SJSA1 (cell line): ENCODE results near the gene ATP5F1E. TPM values are rescaled to one million over a fixed set of nuclear protein-coding genes. Genes with fewer than 3 reads are reported as not detected.

Source experiments
- DNase-seq, 2 experiments: peaks; one replicate each; pipeline ENCODE4 v3.0.0-alpha.2; 2015 to 2020; ENCODE audit warnings: low spot score in 2 of 2, low read depth in 1 of 2
- H3K27ac ChIP-seq: fragments of 250-450 bp; sonication (Bioruptor Pico); 2 replicates; pipeline ENCODE4 v1.5.1; 2020; ENCODE audit warnings: mild to moderate bottlenecking, moderate library complexity
- H3K27me3 ChIP-seq: fragments of 250-450 bp; sonication (Bioruptor Pico); replicated peaks from 2 replicates; pipeline ENCODE4 v1.5.1; 2020; ENCODE audit warnings: mild to moderate bottlenecking, moderate library complexity
- H3K36me3 ChIP-seq: fragments of 250-450 bp; sonication (Bioruptor Pico); 2 replicates; pipeline ENCODE4 v1.5.1; 2020; ENCODE audit warnings: mild to moderate bottlenecking
- H3K4me1 ChIP-seq: fragments of 250-450 bp; sonication (Bioruptor Pico); replicated peaks from 2 replicates; pipeline ENCODE4 v1.6.1; 2021; ENCODE audit warnings: mild to moderate bottlenecking
- H3K4me3 ChIP-seq: fragments of 250-450 bp; sonication (Bioruptor Pico); 2 replicates; pipeline ENCODE4 v1.5.1; 2020; ENCODE audit warnings: mild to moderate bottlenecking
- H3K9me3 ChIP-seq: fragments of 250-450 bp; sonication (Bioruptor Pico); replicated peaks from 2 replicates; pipeline ENCODE4 v1.5.1; 2020; ENCODE audit warnings: mild to moderate bottlenecking
- total RNA-seq: library from RNA; depleted of rRNA; stranded (reverse); fragments of >200 nt; shearing (Covaris generic); gene quantifications from 2 replicates; pipeline ENCODE4 v1.2.3, GENCODE V29; 2014

Gene ATP5F1E
- total RNA-seq, 1 experiment from 2014 or later, result 47.4 TPM

DNA sequence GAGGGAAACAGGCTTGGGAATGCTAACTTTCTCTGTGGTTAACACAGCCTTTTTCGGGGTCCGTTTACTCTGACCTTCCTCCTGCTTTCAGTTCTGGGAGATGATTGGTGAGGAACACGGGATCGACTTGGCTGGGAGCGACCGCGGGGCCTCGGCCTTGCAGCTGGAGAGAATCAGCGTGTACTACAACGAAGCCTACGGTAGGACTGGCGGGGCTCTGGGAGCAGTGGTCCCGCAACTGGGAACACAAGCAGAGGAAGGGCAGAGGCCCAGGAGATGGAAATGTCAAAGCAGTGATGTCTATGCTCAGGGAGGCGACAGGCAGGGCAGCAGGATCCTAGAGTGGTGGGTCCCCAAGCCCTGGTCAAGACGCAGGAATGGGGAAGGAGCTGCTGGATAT lies 9.4 kb downstream of the ATP5F1E start:
- Histone ChIP-seq H3K27me3 (no peaks in the 10 kb centered on the region), H3K27ac (no peak overlapping the region), H3K4me3 (no peak overlapping the region), H3K4me1 (peaks cover 1% of the 10 kb centered on the region), H3K36me3 (peaks cover 60% of the 10 kb centered on the region), H3K9me3 (no peaks in the 10 kb centered on the region)
- no peak for DNase-seq

GRCh38 chr20:59020938-59021551 lies 11.1 kb downstream of the ATP5F1E start:
- Histone ChIP-seq H3K9me3 (no peaks in the 10 kb centered on the region), H3K4me1 (peaks cover 13% of the 10 kb centered on the region), H3K27ac (no peak overlapping the region), H3K4me3 (no peak overlapping the region), H3K27me3 (no peaks in the 10 kb centered on the region), H3K36me3 (peaks cover 43% of the 10 kb centered on the region)
- no peak for DNase-seq

DNA sequence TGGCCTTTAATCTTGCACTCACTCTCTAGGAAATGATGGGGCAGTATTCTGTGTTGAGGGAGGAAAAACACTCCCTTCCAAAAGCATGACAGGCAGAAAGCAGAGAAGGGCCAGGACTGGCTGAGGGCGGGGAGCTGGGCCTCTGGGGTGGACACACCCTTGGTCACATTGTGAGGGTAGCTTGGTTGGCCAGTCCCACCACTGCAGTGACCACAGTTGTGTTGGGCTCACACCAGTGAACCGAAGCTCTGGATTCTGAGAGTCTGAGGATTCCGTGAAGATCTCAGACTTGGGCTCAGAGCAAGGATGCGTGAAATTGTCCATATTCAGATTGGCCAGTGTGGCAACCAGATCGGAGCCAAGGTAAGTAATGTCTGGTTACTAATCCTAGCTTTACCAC lies 12.9 kb downstream of the ATP5F1E start, which contains the start of gene TUBB1:
Gene TUBB1, plus strand, starts transcription at position 213 of the 400 bp plus-strand sequence. Its CDS starts 94 bp downstream, at position 307.
- no peaks in the 10 kb centered on the region for H3K9me3 ChIP-seq

DNA sequence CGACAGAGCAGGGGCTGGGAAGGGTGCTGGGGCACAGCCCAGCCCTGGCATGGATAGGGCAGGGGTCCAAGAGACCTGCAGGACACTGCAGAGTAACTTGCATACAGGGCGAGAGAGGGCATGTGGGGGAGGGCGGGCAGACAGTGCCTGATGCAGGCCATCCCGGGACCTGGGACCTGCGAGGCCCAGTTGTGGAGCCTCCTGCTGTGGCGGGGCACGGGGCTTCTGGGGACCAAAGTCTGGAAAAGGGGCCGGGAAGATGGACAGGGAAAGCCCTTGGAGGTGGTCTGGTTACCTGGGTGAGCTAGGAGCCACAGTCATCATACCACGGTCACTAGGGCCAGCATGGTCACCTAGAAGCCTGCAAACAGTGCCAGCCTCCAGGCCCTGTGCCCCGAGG lies 13.3 kb downstream of the ATP5F1E start:
- Histone ChIP-seq H3K9me3 (no peaks in the 10 kb centered on the region), H3K4me1 (peaks cover 26% of the 10 kb centered on the region), H3K36me3 (peaks cover 21% of the 10 kb centered on the region), H3K27ac (no peak overlapping the region), H3K4me3 (no peak overlapping the region), H3K27me3 (no peaks in the 10 kb centered on the region)
- DNase-seq, result no peak

More for the DNA sequence above, 12.9 kb downstream of the ATP5F1E start, which contains the start of gene TUBB1:
- DNase-seq, result no peak
- H3K4me3 ChIP-seq, result no peak within 1 kb of the TSS
- H3K4me1 ChIP-seq, result peaks cover 22% of the 10 kb centered on the region
- no peaks in the 10 kb centered on the region for H3K27me3 ChIP-seq
- H3K36me3 ChIP-seq, result peaks cover 25% of the 10 kb centered on the region
- no peak within 1 kb of the TSS for H3K27ac ChIP-seq

- DNase-seq, result no peak
These were observed 14.5 kb downstream of the ATP5F1E start for GRCh38 chr20:59017493-59018231.

GRCh38 chr20:59016795-59017492 lies 15.2 kb downstream of the ATP5F1E start:
- H3K27me3 ChIP-seq, result no peaks in the 10 kb centered on the region

More at GRCh38 chr20:59017493-59018231, 14.5 kb downstream of the ATP5F1E start:
- Histone ChIP-seq H3K27ac (no peak overlapping the region), H3K4me3 (no peak overlapping the region), H3K4me1 (peaks cover 35% of the 10 kb centered on the region), H3K36me3 (peaks cover 9% of the 10 kb centered on the region), H3K27me3 (no peaks in the 10 kb centered on the region), H3K9me3 (no peaks in the 10 kb centered on the region)

DNA sequence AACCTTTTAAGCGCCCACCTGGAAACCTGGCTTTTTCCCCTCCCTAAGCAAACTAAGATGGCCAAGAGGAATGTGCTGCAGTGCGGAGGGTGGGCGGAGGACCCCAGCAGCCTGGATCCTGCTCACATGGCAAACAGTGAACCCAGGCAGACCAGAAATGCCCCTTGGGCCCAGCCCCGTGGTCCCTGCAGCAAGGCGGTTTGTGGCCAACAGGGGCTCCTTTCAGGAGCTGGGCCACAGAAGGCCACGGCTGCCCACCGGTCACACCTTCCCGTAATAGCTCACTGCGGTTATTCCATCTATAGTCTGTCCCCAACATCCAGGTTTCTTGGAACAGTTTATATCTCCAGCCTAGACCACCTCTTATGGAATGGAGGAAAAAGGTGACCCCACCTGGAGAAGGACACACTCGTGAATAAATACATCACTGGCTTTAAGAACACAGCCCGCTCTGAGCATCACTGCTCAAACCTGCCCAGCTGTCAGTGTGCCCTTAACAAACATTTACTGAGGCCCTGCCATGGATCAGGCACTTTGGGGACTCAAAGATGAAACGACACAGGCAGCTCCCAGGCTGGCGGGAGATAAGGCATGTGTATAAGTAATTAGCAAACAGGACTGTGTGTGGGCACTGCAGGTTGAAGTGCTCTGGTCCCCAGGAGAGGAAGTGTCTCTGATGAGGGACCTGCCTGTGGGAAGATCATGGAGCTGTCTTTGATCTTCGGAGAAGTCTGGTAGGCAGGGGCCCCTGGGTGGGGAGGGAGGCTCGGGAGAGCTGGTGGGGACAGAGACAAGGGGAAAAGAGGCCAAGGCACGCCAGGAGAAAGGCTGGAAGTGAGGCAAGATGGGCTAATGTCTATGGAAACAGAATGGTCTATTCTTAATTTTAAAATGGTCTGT lies 16.1 kb downstream of the ATP5F1E start:
- Histone ChIP-seq H3K4me3 (no peak overlapping the region), H3K27ac (no peak overlapping the region), H3K36me3 (peaks cover 2% of the 10 kb centered on the region; the same call in 1 of the 2 replicates), H3K9me3 (no peaks in the 10 kb centered on the region), H3K27me3 (no peaks in the 10 kb centered on the region), H3K4me1 (peaks cover 50% of the 10 kb centered on the region)
- DNase-seq, result no peak

More at GRCh38 chr20:59016795-59017492, 15.2 kb downstream of the ATP5F1E start:
- Histone ChIP-seq H3K36me3 (peaks cover 6% of the 10 kb centered on the region), H3K27ac (peak overlapping the region; percentile 19; the same call in 1 of the 2 replicates), H3K4me1 (peaks cover 42% of the 10 kb centered on the region), H3K9me3 (no peaks in the 10 kb centered on the region), H3K4me3 (no peak overlapping the region)
- DNase-seq, result no peak

DNA sequence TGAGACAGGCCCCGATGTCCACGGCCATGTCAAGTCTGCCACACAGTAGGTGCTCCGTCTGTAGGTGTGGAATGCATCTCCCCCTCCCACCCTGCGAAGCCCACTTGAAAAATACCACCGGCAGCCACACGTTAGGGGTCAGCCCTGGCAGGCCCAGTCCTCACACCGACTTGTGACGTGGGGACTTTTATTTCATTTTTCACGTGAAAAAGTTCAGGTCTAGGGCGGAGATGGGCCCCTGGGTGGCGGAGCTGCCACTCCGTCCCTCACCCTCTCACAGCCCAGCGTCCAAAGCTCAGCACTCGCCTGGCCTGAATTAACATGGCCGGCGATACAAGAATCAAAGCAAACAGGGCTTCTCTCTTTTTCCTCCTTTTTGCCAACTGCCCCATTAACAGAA lies 16.7 kb downstream of the ATP5F1E start:
- Histone ChIP-seq H3K27me3 (no peaks in the 10 kb centered on the region), H3K36me3 (peaks cover 2% of the 10 kb centered on the region; the same call in 1 of the 2 replicates), H3K9me3 (no peaks in the 10 kb centered on the region), H3K4me3 (no peak overlapping the region), H3K4me1 (peaks cover 57% of the 10 kb centered on the region), H3K27ac (no peak overlapping the region)
- DNase-seq, result no peak

- Histone ChIP-seq H3K27me3 (no peaks in the 10 kb centered on the region), H3K4me1 (peaks cover 62% of the 10 kb centered on the region), H3K4me3 (no peak overlapping the region), H3K27ac (peak overlapping the region; percentile 68), H3K36me3 (peaks cover 2% of the 10 kb centered on the region; the same call in 1 of the 2 replicates), H3K9me3 (no peaks in the 10 kb centered on the region)
- no peak for DNase-seq
These were observed 17.3 kb downstream of the ATP5F1E start for GRCh38 chr20:59014680-59015389.

DNA sequence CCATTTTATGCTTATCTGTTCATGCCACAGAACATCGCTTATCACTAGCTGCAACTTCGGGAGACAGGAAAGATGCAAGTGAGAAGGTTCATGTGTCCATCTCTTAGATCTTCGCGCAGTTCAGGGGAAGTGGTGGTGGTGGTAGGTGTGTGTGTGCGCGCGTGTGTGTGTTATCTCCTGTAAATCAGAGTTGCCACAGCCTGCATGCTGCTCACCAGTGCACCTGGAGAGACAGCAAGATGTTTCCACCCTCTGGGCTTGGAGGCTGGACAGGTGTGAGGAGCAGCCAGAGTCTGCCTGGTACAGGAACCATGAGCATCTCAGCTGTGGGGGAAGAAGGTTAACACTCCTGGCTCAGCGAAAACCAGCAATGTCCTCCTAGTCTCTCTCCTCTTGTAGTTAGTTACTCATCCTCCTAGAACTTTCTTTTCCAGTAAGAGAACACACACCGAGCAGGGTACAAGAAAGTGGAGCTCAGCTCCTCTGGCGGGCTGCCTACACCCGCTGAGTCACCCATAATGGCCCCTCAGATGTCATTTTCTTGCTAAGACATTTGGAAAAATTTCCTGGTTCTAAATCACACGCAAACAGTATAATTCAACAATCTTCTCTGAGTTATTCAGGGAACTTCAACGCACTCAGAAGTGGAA lies 18.1 kb downstream of the ATP5F1E start:
- Histone ChIP-seq H3K36me3 (peaks cover under 1% of the 10 kb centered on the region; the same call in 1 of the 2 replicates), H3K4me1 (peaks cover 62% of the 10 kb centered on the region), H3K4me3 (no peak overlapping the region), H3K27me3 (no peaks in the 10 kb centered on the region), H3K27ac (peak overlapping the region; percentile 68), H3K9me3 (no peaks in the 10 kb centered on the region)
- DNase-seq, result peak; percentile 66 to 78

- Histone ChIP-seq H3K4me1 (peaks cover 62% of the 10 kb centered on the region), H3K27ac (peak overlapping the region; percentile 68), H3K9me3 (no peaks in the 10 kb centered on the region), H3K36me3 (no peaks in the 10 kb centered on the region), H3K27me3 (no peaks in the 10 kb centered on the region), H3K4me3 (no peak overlapping the region)
- DNase-seq, result no peak
These were observed 18.8 kb downstream of the ATP5F1E start for GRCh38 chr20:59013031-59013951.
